HG03354 (cell line): ENCODE data around the gene MUC2.

Experiments
- ATAC-seq: cut with Tn5 transposase; IDR thresholded peaks from one replicate; pipeline ENCODE4 v1.9.1; 2021; ENCODE audit warnings: mild to moderate bottlenecking; ENCODE audit not compliant: unreplicated experiment, poor library complexity, severe bottlenecking

The MUC2 gene

DNA sequence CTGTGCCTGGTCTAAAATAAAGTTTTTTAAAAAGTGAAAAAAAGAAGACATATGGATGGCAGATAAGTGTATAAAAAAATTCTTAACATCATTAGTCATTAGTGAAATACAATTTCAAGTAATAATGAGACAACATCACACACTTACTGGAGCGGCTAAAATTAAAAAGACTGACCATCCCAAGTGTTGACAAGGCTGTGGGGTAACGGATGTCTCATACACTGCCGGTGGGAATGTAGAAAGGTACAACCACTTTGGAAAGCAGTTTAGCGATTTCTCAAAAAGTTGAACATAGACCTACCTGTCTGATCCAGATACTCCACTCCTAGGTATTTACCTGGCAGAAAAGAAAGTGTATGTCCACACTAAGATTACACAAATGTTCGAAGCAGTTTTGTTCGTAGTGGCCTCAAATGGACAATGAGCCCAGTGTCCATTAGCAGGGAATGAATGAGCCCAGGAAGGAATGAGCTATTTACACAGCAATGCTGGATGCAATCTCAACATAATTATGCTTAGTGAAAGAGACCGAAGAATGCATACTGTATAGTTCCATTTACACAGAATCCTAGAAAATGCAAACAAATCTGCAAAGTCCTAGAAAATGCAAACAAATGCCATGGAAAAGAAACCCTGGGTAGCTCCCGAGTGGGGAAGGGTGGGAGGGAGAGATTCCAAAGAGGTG lies 6.7 kb upstream of the MUC2 start:
- no peak for ATAC-seq

DNA sequence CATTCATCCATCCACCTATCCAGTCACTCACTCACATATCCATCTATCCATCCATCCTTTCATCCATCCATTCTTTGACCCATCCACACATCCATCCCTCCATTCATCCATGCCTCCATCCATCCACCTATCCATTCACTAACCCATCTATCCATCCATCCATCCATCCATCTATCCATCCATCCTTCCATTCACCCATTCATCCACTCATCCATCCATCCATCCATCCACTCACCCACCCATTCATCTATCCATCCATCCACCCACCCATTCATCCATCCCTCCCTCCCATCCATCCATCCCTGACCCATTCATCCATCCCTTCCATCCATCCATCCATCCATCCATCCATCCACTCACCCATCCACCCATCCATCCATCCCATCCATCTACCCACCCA lies 4.9 kb upstream of the MUC2 start:
- no peak for ATAC-seq

DNA sequence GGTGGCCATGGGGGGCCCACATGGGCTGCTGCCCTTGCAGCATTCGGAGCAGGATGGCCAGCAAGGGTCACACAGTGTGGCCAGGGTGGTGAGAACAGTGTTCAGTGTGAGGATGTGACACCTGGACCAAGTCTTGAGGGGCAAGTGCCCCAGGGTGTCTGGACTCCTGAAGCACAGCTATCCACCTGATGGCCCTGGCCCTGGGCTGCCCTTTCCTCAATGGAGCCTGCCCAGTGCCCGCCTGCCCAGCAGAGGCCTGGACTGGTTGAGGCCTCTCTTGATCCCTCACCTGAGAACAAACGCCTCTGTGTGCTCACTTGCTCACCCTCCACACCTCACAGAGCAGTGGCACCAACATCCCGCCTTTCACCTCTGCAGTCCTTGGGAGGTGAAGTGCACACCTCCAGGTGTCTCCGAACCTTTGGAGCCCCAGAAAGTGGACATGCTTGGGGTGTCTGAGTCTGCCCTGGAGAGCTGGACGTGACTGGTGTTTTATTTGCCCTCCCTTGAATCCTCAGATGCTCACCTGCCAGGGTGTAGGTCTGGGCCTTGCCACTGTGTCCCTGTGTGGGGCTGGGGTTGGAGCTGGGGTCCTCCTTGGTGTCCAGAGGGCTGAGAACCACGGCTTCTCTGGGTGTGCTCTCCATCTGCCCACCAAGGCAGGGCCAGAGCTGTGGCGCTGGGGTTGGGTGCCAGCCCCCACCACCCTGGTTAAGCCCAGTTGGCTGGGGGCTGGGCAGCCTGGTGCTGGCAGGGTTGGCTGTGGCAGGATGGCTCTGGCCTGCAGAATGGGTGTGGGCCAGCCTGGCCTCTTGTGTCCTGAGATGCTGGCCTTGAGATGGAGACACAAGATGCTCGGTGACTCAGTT lies 3.8 kb upstream of the MUC2 start:
- no peak for ATAC-seq

DNA sequence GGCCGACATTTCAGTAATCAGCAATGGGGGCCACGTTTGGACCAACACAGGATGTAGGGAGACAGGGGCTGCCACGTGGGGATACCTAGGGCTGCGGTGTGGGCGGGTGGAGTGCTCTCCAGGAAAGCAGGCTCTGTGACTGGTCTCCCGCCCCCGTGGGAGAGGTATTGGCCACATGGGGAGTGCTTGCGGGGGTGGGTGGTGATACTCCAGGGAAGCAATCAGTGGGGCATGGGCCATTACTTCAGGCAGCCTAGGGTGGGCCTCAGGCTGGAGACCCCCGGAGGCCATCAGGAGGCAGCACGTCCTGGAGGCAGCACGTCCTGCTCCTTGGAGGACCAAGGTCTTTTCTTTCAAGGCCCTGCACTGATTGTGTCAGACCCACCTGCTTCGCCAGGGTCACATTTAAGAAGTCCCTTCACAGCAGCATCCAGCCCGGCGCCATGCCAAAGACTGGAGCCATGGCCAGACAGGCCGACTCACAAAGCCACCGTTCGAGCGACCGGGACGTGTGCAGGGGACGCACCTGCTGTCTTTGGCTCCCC lies 3.0 kb upstream of the MUC2 start:
- no peak for ATAC-seq

DNA sequence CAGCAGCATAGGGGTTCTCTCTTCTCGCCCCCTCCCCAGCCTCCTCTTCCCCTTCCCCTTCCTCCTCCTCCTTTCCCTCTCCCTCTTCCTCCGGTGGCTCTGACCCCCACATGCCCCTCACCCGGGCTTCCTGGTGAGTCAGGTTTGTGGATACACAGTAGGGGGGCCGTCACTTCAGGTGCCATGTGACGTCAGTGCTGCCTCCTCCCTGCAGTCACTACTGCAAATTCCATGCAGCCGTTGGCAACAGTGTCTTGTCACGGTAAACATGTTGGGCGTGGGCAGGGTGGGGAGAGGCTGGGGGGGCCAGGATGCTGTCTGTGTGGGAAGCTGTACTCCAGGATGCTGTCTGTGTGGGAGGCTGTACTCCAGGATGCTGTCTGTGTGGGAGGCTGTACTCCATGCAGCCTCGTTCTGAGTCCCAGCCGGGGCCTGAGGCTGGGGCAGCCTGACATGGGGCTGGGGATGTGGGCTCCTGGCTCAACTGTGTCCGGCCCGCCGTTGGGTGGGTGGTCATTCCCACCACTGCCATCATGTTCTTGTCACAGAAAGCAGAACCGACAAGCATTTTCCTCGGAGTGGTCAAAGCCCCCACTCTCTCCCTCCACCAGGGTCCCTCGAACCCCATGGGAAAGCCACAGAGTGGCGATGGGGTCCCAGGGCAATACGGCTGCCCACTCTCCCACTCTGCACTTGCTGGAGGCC lies 2.4 kb upstream of the MUC2 start:
- ATAC-seq, result no peak

DNA sequence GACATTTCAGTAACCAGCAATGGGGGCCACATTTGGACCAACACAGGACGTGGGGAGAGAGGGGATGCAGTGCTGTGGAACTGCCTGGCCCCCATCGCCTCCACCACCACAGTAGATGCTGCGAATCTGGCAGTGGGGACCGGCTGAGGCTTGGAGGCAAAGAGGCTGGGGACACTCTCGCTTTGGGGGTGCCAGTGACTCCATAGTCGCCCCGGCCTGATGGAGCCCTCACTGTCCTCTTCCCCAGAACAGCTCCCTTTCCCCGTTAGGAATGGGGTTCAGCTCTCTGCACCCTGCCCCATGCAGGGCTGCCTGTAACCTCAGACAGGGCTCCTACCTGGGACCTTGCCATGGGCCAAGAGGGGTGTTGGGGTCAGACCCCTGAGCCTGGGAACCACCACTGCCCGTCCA lies 1.8 kb upstream of the MUC2 start:
- no peak for ATAC-seq

DNA sequence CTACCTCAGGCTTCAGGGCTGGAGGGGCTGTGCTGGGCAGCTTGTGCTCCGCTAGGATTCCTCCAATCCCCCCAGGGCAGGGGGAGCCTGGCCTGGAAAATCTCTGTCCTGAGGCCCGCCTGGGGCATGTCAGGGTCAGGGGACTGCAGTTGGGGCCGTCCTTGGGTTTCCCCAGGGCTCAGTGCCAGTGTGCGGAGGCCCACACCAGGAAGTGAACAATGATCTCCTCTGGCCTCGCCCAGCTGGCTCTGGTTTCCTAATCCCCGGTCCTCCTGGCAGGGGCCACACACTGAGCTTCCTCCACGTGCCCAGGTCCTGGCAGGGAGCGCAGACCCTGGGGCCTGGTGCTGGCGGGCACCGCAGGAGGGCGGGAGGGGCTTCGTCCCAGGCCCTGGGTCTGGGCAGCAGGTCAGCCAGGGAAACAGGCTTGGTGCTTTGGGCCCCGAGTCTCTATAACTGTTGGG lies 1.4 kb upstream of the MUC2 start:
- no peak for ATAC-seq

DNA sequence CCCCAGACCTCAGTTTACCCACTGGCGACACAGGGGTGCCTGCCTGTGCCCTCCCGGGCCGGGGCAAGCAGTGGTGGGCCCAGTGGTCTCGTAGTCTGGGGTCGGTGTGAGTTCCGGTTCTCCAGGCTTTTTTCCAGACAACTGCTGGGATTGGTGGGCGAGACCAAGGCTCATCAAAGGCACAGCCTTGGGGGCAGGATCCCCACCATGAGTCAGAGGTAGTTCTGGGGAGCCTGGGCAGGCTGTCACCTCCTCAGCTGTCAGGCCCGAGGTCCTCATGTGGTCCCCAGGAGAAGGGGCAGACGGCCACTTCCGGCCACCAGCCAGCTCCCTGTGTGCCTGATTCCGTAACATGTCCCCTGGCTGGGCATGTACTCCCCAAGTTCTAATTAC lies 827 bp upstream of the MUC2 start:
- ATAC-seq, result no peak

DNA sequence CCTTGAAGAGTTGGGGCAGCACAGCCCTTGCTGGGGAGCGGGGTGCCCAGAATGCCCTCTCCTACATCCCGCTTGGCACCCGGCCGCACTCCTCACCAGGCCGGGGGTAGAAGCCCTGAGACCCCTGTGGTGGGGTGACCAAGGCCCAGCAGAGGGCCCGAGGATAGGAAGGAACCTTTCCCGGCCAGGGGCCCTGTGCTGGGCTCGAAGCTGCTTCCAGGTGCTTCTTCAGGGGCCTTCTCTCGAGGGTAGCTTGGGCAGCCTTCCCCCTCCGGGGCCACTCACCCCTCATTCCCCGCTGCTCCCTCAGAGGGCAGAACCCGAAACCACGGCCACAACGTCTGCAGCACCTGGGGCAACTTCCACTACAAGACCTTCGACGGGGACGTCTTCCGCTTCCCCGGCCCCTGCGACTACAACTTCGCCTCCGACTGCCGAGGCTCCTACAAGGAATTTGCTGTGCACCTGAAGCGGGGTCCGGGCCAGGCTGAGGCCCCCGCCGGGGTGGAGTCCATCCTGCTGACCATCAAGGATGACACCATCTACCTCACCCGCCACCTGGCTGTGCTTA lies 752 bp downstream of the MUC2 start:
- no peak for ATAC-seq

DNA sequence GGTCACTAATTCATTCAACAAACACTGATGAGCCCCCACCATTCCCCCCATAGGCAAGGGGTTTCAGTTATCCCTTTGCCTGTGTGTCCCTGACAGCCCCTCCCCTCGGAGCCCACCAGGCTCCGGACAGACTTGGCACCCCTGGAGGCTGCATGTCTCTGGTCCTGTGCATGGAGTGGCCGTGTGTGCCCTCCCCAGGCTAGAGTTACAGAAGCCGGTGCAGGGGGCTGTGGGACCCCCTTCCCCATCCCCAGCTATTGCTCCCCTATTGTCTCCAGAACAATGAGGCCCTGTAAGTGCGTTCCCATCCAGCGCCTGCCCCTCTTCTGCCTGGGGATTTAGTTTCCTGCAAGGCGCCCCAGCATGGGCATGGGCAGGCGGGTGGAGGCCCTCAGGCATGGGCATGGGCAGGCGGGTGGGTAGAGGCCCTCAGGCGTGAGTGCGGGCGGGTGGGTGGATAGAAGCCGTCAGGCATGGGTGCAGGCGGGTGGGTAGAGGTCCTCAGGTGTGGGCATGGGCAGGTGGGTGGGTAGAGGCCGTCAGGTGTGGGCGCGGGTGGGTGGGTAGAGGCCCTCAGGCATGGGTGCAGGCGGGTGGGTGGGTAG lies 1.5 kb downstream of the MUC2 start:
- no peak for ATAC-seq

DNA sequence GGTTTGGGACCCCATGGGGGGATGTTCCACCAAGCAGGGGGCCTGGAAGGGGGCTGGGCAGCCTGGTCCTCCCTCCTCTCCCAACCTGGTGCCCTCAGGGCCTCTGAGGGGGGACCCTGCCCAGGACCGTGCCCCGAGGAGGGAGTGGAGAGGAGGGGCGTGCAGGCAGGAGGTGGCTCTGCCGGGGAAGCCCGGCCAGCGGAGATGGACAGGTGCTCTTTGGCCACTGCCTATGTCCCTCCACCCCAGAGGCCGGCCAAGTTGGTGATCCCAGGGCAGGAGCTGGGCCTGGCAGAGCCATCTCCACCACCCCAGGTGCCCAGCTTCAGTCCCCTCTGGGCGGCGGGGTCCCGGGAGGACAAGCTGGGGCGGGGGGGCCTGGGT lies 2.4 kb downstream of the MUC2 start:
- ATAC-seq, result no peak

DNA sequence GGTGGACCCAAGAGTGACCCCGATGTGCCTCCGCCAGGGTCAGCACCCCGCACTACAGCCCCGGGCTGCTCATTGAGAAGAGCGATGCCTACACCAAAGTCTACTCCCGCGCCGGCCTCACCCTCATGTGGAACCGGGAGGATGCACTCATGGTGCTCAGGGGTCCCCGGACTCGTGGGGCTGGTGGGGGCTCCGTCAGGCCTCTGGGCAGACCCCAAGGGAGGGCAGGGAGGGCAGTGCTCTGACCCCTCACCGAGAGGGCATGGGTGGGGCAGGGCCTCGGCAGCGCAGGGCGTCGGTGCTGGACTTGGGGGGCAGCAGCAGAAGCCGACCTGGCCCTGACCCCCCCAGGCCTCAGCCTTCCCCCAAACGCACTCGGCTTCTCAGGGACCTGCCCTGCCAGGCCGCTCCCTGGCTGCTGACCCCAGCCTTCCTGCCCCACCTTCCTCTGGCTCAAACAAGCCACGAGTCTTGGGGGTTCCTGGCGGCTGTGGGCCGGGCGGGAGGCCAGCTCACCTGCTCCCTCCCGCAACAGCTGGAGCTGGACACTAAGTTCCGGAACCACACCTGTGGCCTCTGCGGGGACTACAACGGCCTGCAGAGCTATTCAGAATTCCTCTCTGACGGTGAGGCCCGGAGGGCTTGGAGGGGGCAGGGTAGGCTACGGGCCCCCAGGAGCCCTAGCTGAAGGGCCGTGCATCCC lies 2.9 kb downstream of the MUC2 start:
- no peak for ATAC-seq

DNA sequence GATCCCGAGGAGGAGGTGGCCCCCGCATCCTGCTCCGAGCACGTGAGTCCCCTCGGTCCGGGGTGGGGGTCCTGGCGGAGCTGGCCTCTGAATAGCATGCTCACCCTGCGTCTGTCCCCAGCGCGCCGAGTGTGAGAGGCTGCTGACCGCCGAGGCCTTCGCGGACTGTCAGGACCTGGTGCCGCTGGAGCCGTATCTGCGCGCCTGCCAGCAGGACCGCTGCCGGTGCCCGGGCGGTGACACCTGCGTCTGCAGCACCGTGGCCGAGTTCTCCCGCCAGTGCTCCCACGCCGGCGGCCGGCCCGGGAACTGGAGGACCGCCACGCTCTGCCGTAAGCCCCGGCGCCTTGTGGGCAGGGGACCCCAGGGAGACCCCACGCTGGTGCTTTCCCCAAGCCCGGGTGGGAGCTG lies 3.5 kb downstream of the MUC2 start:
- no peak for ATAC-seq

DNA sequence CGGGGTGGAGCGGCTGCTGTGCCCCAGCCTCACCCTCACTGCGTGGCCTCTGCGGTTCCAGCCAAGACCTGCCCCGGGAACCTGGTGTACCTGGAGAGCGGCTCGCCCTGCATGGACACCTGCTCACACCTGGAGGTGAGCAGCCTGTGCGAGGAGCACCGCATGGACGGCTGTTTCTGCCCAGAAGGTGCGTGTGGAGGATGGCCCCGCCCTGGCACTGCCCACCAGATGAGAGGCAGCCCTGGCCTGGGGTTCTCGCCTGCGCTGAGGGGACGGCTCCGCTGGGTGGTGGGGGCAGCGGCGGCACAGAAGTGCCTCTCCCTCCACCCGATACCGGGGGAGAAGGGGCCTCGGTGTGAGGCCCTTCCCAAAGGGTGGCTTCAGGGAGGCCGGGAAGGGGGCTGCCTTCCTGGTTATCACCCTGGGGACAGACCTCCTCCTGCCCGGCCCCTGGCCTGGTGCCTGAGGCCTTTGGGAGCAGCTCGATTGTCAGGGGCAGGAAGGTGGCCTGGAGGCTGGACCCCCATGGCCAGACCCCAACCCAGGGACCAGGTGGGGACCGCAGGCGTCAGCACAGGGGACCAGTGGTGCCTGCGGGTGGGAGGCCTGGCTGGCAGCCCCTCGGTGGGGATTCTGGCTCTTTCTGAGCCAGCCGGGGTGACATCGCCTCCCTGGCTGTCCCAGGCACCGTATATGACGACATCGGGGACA lies 7.1 kb downstream of the MUC2 start:
- no peak for ATAC-seq

DNA sequence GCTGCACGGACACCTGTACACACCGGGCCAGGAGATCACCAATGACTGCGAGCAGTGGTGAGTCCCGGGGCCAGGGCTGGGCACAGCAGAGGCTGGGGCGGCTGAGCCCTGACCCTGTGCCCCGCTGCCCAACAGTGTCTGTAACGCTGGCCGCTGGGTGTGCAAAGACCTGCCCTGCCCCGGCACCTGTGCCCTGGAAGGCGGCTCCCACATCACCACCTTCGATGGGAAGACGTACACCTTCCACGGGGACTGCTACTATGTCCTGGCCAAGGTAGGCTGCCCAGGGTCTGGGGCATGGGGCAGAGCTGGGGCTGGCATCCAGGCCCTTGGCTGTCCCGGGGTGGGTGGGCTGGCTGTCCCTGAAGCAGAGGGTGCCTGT lies 7.7 kb downstream of the MUC2 start:
- ATAC-seq, result no peak

DNA sequence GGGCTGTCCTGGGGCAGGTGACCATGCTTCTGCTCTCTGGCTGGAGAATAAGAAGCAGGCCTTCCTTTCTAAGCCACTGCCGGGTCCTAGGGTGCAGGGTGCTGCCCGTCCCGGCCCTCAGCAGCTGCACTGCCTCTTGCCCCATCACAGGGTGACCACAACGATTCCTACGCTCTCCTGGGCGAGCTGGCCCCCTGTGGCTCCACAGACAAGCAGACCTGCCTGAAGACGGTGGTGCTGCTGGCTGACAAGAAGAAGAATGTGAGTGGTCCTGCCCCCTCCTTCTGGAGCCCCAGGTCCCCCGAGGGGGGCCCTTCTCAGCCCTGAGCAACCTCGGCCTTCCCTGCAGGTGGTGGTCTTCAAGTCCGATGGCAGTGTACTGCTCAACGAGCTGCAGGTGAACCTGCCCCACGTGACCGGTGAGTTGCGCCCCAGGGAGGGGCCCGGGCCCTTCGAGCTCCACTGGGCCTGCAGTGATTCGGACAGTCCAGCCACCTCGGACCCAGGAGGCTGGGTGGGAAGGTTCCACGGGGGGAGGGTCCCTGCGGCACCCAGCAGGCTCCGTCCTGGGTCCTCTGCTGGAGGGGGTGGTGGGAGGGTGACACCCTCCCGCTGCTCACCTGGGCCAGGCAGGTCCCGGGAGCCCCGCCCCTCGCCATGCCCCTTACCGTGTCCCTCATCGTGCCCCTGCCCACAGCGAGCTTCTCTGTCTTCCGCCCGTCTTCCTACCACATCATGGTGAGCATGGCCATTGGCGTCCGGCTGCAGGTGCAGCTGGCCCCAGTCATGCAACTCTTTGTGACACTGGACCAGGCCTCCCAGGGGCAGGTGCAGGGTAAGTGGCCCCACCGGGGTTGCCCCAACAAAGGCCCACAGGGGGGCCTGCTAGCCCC lies 8.3 kb downstream of the MUC2 start:
- no peak for ATAC-seq

DNA sequence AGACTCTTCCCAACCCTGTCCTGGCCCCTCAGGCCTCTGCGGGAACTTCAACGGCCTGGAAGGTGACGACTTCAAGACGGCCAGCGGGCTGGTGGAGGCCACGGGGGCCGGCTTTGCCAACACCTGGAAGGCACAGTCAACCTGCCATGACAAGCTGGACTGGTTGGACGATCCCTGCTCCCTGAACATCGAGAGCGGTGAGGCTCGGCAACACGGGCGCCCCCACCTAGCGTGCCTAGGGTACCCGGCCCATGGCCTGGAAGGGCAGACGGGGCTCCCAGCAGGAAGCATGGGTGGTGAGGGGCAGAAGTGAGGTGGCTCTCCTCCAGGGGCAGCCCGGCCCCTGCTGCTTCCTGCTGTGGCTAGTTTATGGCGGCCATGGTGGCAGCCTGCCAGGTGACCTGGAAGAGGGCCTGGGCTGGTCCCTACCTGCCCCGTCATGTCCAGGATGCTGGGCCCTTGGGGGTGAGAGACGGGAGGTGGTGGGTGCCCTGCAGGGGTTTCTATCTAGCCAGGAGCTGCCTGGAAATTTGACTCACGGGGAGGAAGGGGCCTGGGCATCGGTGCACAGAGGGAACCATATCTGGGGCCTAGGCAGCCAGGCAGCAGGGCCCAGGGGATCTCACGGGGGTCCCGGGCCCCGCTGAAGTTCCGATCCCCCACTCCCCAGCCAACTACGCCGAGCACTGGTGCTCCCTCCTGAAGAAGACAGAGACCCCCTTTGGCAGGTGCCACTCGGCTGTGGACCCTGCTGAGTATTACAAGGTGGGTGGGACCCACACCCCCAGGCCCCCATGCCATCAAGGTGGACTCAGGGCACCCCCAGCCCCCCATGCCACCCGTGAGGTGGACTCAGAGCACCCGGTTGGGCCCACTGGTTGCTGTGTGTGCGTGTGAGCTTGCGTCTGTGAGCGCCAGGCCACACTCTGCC lies 9.2 kb downstream of the MUC2 start:
- ATAC-seq, result no peak
